Measurements from ENCODE around the gene IMPG1. TPM values are rescaled to one million over a fixed set of nuclear protein-coding genes. Genes with fewer than 3 reads are reported as not detected.

The IMPG1 gene
- total and polyA plus RNA-seq, 2 donors: 0.21 TPM; not detected in 1

DNA sequence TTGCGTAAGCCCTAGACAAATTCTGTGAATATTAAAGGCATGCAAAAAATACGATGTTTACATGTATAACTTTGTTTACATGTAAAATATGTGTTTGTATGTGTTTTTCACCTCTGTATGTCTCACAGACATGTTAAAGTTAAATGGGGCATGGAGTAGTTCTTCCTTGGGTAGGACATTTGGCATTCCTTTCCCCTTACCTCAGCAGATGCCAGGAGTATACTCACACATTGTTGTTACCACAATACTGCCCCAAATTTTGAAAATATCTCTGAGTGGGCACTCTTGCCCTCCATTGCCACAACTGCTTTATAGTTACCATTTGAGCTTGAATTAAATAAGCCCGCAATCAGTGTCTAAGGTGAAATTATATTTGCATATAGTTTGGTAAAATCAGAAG, 175.9 kb downstream of the IMPG1 start:
- no peak for DNase-seq (ENCODE audit: extremely low spot score)
- 77% methylated on average over 3 of the region's 3 CpGs for WGBS

DNA sequence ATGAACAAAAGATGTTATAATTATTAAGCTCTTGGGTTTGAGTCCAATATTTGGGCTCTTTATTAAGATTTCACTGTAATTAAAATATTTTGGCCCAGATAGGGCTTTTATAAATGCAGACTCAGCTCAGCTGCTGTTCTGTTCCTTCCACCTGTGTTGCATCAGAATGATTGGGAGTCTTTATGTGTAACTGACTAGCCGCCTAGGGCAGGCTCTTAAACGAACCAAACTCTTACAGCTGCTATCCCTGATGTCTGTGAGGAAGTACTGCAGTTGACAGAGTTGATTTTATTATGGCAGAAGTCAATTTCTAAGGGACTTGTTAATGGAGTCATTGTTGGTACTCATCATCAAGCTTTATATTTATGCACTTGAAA, 178.7 kb downstream of the IMPG1 start:
- no peaks in the 10 kb centered on the region for H3K4me1 ChIP-seq (ENCODE audit: insufficient read depth)
- no peak for DNase-seq (ENCODE audit: extremely low spot score)
- no peak overlapping the region for H3K4me3 ChIP-seq (ENCODE audit: low read depth, low read length)
- no peaks in the 10 kb centered on the region for H3K36me3 ChIP-seq (ENCODE audit: insufficient read depth)
- 59% methylated on average over 2 of the region's 2 CpGs for WGBS
- H3K27ac ChIP-seq (ENCODE audit: low read depth): no peak overlapping the region

More for the DNA sequence above, 175.9 kb downstream of the IMPG1 start:
- Histone ChIP-seq H3K4me3 (ENCODE audit: low read depth, low read length) (no peak overlapping the region), H3K4me1 (ENCODE audit: insufficient read depth) (no peaks in the 10 kb centered on the region), H3K36me3 (ENCODE audit: insufficient read depth) (no peaks in the 10 kb centered on the region), H3K27ac (ENCODE audit: low read depth) (no peak overlapping the region)

DNA sequence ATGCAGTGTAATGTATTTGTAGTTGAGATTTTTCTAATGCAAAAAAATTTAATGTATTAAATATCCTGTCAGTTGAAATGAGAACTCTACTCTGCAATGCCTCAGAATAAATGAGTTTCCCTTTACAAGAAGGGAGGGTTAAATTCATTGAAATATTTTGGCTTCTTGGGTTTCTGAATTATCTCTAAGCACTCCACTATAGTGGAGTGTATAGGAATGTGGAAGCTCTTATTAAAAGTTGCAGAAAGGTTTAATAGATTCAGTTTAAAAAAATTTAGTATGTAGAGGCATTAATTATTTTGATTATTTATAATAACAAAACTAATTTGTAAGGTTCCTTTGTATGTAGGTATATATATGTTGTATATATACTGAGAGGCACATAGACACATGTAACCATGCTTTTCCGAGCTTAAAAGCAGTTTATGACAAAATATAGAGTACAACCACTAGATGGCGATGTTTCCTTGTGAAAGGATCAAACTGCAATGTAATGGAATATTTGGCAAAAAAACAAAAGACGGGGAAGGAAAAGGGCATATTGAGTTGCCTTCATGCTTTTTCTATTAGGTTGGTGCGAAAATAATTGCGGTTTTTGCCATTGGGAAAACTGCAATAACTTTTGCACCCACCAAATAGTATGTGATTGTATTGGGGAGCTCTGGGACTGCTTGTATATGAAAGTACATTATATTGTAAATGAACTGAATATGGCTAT, 179.2 kb downstream of the IMPG1 start:
- H3K4me3 ChIP-seq (ENCODE audit: low read depth, low read length): no peak overlapping the region
- peak; percentile 21 for DNase-seq (ENCODE audit: extremely low spot score)

DNA sequence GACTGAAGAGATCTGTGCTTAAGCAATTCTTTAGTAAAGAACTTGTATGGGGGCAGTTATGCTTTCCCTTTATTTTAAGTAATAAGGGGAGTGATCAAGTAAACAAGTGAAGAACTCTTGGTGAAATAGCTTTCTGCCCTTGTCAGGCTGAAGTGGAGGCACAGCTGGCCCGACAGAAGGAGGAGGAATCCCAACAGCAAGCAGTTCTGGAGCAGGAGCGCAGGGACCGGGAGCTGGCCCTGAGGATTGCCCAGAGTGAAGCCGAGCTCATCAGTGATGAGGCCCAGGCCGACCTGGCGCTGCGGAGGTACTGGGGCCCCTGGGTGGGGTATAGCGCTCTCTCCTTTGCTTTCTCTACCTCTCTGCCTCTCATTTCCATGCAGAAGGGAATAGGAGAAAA, 180.1 kb downstream of the IMPG1 start:
- Histone ChIP-seq H3K36me3 (ENCODE audit: insufficient read depth) (no peaks in the 10 kb centered on the region), H3K27ac (ENCODE audit: low read depth) (no peak overlapping the region), H3K4me3 (ENCODE audit: low read depth, low read length) (no peak overlapping the region), H3K4me1 (ENCODE audit: insufficient read depth) (no peaks in the 10 kb centered on the region)
- WGBS: 86% methylated on average over 8 of the region's 8 CpGs
- DNase-seq (ENCODE audit: extremely low spot score): no peak

More for the DNA sequence above, 179.2 kb downstream of the IMPG1 start:
- Histone ChIP-seq H3K4me1 (ENCODE audit: insufficient read depth) (no peaks in the 10 kb centered on the region), H3K36me3 (ENCODE audit: insufficient read depth) (no peaks in the 10 kb centered on the region), H3K27ac (ENCODE audit: low read depth) (no peak overlapping the region)
- 17% methylated on average over 5 of the region's 5 CpGs for WGBS

DNA sequence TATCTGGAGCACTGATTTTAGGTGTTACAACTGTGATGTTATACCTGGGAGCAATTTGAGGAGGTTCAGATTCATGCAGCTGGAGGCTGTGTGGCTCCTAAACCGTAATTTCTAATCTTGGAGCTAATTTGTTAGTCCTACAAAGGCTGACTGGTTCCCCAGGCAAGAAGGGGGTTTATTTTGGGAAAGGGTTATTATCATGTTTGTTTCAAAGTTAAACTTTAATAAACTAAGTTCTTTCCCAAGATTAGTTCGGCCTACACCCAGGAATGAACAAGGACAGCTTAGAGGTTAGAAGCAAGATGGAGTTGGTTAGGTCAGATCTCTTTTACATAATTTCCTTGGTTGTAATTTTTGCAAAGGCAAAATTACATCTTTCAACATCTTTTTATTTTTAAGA, 187.6 kb downstream of the IMPG1 start:
- H3K36me3 ChIP-seq (ENCODE audit: insufficient read depth): no peaks in the 10 kb centered on the region
- no peak overlapping the region for H3K4me3 ChIP-seq (ENCODE audit: low read depth, low read length)
- no peak for DNase-seq (ENCODE audit: extremely low spot score)
- no peak overlapping the region for H3K27ac ChIP-seq (ENCODE audit: low read depth)
- WGBS: 95% methylated on average over 2 of the region's 2 CpGs
- H3K4me1 ChIP-seq (ENCODE audit: insufficient read depth): no peaks in the 10 kb centered on the region

DNA sequence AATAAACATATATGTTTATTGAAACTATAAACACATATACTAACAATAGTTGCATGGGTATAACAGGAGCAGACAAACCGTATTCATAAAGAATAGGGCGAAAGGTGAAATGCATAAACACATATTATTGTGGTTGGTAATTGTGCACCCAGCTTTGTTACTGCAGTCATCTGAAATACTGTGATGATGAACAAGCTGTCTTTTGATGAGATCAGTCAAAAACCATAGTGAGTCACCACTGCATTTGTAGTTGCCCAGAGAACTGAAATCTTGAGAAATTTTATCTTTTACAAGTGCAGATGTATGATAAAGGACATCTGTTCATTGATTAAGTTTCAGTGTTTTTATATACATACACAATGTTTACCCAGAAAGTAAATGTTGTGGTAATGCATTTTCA, 189.7 kb downstream of the IMPG1 start:
- DNase-seq (ENCODE audit: extremely low spot score): no peak
- no peak overlapping the region for H3K4me3 ChIP-seq (ENCODE audit: low read depth, low read length)
- H3K36me3 ChIP-seq (ENCODE audit: insufficient read depth): no peaks in the 10 kb centered on the region
- 79% methylated on average over 2 of the region's 2 CpGs for WGBS
- no peak overlapping the region for H3K27ac ChIP-seq (ENCODE audit: low read depth)
- no peaks in the 10 kb centered on the region for H3K4me1 ChIP-seq (ENCODE audit: insufficient read depth)

DNA sequence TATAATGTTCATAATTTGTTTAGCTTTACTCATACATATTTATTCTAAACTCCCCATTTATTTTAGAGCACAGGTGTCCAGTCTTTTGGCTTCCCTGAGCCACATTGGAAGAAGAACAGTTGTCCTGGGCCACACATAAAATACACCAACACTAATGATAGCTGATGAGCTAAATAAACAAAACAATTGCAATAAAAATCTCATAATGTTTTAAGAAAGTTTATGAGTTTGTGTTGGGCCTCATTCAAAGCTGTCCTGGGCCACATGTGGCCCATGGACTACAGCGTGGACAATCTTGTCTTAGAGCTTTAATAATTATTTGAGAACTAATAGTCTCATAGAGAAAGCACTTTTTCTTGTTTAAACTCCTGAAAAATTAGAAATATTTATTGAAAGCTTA, 192.2 kb downstream of the IMPG1 start:
- DNase-seq (ENCODE audit: extremely low spot score): no peak
- no peaks in the 10 kb centered on the region for H3K4me1 ChIP-seq (ENCODE audit: insufficient read depth)
- 81% methylated on average over 1 of the region's 1 CpG for WGBS
- no peak overlapping the region for H3K27ac ChIP-seq (ENCODE audit: low read depth)
- no peak overlapping the region for H3K4me3 ChIP-seq (ENCODE audit: low read depth, low read length)
- no peaks in the 10 kb centered on the region for H3K36me3 ChIP-seq (ENCODE audit: insufficient read depth)

DNA sequence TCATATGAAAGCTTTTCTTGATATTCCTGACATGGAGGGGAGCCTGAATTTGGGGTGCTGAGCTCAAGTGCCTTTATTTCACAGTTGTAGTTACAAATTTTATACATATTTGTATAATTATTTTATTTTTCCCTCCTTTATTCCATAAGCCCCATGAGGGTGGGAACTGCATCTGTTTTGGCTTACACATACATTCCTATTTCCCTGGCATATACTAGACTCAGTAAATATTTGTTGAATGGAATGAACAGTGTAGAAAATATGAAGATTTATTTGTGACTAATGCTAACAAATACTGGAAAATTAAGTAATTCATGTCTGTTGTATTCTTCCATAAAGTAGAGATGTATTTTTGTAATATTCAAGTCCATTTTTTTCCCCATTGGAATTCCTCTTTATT, 196.3 kb downstream of the IMPG1 start:
- Histone ChIP-seq H3K36me3 (ENCODE audit: insufficient read depth) (peaks cover 2% of the 10 kb centered on the region), H3K4me1 (ENCODE audit: insufficient read depth) (no peaks in the 10 kb centered on the region), H3K27ac (ENCODE audit: low read depth) (no peak overlapping the region), H3K4me3 (ENCODE audit: low read depth, low read length) (no peak overlapping the region)
- DNase-seq (ENCODE audit: extremely low spot score): no peak

DNA sequence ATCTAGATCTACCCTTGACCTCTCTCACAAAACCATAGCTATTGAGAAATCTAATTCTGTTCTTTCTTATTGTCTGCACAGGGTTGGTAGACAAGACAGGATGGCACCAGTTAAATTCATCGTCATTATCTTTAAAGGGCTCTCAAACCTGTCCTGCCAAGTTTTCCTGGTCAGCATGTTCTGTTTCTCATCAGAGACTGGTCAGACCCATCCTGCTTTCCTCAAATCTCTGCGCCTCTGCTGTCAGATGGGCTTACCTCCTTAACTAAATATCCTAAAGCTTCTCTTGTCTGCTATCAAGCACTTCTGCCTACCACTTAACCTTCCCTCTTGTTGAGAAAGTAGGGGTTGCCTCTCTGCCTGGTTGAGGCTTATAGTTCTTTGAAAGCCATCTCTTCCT, 198.2 kb downstream of the IMPG1 start:
- Histone ChIP-seq H3K4me1 (ENCODE audit: insufficient read depth) (no peaks in the 10 kb centered on the region), H3K27ac (ENCODE audit: low read depth) (no peak overlapping the region), H3K36me3 (ENCODE audit: insufficient read depth) (peaks cover 2% of the 10 kb centered on the region), H3K4me3 (ENCODE audit: low read depth, low read length) (no peak overlapping the region)
- no peak for DNase-seq (ENCODE audit: extremely low spot score)
- WGBS: 43% methylated on average over 2 of the region's 2 CpGs

Small RNA genes lying within 50 kb of the gene (small RNA-seq; reads per million reads assigned to genes)
- not detected for gene RF00019
- gene RNU6-248P: not detected
